ENCODE measurements around the gene IL10RA. TPM values are rescaled to one million over a fixed set of nuclear protein-coding genes. Genes with fewer than 3 reads are reported as not detected.

Gene IL10RA
- total and polyA plus RNA-seq, 2 experiments from 2014 or later = 0.10 TPM; not detected in 1

DNA sequence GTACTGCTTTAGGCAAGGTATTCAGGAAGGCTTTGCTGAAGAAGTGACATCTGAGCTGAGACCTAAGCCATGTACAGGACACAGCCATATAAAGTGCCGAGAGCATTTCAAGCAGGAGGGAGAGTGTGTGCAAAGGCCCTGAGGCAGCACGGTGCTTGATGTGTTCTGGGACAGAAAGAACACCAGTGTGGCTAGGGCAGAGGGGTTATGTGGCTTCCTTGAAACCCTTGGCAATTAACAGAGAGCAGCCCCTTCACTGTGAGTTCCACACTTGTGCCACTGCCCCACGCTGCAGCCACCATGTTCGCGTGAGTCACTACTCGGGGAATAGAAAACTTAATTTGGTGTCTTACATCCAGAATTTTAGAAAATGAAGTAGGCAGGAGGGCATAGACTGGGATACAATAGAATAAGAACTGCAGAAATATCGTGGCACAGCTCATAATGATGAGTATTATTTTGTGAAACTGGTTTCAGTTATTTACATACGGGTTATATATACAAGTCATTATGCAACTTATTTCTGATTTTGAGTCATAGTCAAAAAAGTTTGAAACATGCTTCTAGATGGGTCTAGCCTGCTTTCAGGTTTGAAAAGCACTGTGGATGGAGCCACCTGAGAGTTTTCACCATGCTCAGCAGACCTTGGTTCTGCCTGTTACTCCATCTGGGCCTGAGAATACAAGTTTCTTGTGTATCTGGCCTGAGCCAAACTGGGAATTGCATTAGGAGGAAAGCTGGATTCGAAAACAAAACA lies 11.8 kb downstream of the IL10RA start:
- Histone ChIP-seq H3K4me1 (ENCODE audit: insufficient read depth) (peaks cover 3% of the 10 kb centered on the region; the same call in 1 of the 2 replicates), H3K36me3 (ENCODE audit: insufficient read depth) (no peaks in the 10 kb centered on the region), H2AFZ (no peak overlapping the region), H3K27me3 (ENCODE audit: insufficient read depth) (no peaks in the 10 kb centered on the region), H3K9me2 (ENCODE audit: insufficient read depth) (no peaks in the 10 kb centered on the region), H3K4me2 (no peak overlapping the region), H4K20me1 (replicated peaks; ENCODE audit: insufficient read depth) (no peaks in the 10 kb centered on the region), H3K27ac (ENCODE audit: low read depth) (no peak overlapping the region), H3K79me2 (replicated peaks; ENCODE audit: insufficient read depth) (no peaks in the 10 kb centered on the region), H3K4me3 (no peak overlapping the region), H3F3A (replicated peaks; ENCODE audit: low read depth) (no peaks in the 10 kb centered on the region)
- no peak for TF ChIP-seq CREB1 (CRISPR knock-in tag; IDR thresholded peaks at IDR 0.05; ENCODE audit: low read depth)
- TF ChIP-seq EZH2phosphoT487 (IDR thresholded peaks at IDR 0.05; ENCODE audit: unreplicated experiment) = no peak
- TF ChIP-seq, protein P1, sequence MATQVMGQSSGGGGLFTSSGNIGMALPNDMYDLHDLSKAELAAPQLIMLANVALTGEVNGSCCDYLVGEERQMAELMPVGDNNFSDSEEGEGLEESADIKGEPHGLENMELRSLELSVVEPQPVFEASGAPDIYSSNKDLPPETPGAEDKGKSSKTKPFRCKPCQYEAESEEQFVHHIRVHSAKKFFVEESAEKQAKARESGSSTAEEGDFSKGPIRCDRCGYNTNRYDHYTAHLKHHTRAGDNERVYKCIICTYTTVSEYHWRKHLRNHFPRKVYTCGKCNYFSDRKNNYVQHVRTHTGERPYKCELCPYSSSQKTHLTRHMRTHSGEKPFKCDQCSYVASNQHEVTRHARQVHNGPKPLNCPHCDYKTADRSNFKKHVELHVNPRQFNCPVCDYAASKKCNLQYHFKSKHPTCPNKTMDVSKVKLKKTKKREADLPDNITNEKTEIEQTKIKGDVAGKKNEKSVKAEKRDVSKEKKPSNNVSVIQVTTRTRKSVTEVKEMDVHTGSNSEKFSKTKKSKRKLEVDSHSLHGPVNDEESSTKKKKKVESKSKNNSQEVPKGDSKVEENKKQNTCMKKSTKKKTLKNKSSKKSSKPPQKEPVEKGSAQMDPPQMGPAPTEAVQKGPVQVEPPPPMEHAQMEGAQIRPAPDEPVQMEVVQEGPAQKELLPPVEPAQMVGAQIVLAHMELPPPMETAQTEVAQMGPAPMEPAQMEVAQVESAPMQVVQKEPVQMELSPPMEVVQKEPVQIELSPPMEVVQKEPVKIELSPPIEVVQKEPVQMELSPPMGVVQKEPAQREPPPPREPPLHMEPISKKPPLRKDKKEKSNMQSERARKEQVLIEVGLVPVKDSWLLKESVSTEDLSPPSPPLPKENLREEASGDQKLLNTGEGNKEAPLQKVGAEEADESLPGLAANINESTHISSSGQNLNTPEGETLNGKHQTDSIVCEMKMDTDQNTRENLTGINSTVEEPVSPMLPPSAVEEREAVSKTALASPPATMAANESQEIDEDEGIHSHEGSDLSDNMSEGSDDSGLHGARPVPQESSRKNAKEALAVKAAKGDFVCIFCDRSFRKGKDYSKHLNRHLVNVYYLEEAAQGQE (IDR thresholded peaks at IDR 0.05; ENCODE audit: unreplicated experiment) = no peak
- no peak for TF ChIP-seq ZNF114 (CRISPR knock-in tag; IDR thresholded peaks at IDR 0.05)
- TF ChIP-seq POLR2AphosphoS5 (IDR thresholded peaks at IDR 0.05; ENCODE audit: low read depth) = no peak
- no peak for TF ChIP-seq ZNF331 (CRISPR knock-in tag; IDR thresholded peaks at IDR 0.05; ENCODE audit: low read depth)
- TF ChIP-seq, protein P2, sequence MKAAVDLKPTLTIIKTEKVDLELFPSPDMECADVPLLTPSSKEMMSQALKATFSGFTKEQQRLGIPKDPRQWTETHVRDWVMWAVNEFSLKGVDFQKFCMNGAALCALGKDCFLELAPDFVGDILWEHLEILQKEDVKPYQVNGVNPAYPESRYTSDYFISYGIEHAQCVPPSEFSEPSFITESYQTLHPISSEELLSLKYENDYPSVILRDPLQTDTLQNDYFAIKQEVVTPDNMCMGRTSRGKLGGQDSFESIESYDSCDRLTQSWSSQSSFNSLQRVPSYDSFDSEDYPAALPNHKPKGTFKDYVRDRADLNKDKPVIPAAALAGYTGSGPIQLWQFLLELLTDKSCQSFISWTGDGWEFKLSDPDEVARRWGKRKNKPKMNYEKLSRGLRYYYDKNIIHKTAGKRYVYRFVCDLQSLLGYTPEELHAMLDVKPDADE (IDR thresholded peaks at IDR 0.05) = no peak
- no peak for TF ChIP-seq EZH2 (IDR thresholded peaks at IDR 0.05; ENCODE audit: low read depth, unreplicated experiment)
- no peak for TF ChIP-seq NANOG (IDR thresholded peaks at IDR 0.05; ENCODE audit: borderline replicate concordance)
- TF ChIP-seq, protein P3, sequence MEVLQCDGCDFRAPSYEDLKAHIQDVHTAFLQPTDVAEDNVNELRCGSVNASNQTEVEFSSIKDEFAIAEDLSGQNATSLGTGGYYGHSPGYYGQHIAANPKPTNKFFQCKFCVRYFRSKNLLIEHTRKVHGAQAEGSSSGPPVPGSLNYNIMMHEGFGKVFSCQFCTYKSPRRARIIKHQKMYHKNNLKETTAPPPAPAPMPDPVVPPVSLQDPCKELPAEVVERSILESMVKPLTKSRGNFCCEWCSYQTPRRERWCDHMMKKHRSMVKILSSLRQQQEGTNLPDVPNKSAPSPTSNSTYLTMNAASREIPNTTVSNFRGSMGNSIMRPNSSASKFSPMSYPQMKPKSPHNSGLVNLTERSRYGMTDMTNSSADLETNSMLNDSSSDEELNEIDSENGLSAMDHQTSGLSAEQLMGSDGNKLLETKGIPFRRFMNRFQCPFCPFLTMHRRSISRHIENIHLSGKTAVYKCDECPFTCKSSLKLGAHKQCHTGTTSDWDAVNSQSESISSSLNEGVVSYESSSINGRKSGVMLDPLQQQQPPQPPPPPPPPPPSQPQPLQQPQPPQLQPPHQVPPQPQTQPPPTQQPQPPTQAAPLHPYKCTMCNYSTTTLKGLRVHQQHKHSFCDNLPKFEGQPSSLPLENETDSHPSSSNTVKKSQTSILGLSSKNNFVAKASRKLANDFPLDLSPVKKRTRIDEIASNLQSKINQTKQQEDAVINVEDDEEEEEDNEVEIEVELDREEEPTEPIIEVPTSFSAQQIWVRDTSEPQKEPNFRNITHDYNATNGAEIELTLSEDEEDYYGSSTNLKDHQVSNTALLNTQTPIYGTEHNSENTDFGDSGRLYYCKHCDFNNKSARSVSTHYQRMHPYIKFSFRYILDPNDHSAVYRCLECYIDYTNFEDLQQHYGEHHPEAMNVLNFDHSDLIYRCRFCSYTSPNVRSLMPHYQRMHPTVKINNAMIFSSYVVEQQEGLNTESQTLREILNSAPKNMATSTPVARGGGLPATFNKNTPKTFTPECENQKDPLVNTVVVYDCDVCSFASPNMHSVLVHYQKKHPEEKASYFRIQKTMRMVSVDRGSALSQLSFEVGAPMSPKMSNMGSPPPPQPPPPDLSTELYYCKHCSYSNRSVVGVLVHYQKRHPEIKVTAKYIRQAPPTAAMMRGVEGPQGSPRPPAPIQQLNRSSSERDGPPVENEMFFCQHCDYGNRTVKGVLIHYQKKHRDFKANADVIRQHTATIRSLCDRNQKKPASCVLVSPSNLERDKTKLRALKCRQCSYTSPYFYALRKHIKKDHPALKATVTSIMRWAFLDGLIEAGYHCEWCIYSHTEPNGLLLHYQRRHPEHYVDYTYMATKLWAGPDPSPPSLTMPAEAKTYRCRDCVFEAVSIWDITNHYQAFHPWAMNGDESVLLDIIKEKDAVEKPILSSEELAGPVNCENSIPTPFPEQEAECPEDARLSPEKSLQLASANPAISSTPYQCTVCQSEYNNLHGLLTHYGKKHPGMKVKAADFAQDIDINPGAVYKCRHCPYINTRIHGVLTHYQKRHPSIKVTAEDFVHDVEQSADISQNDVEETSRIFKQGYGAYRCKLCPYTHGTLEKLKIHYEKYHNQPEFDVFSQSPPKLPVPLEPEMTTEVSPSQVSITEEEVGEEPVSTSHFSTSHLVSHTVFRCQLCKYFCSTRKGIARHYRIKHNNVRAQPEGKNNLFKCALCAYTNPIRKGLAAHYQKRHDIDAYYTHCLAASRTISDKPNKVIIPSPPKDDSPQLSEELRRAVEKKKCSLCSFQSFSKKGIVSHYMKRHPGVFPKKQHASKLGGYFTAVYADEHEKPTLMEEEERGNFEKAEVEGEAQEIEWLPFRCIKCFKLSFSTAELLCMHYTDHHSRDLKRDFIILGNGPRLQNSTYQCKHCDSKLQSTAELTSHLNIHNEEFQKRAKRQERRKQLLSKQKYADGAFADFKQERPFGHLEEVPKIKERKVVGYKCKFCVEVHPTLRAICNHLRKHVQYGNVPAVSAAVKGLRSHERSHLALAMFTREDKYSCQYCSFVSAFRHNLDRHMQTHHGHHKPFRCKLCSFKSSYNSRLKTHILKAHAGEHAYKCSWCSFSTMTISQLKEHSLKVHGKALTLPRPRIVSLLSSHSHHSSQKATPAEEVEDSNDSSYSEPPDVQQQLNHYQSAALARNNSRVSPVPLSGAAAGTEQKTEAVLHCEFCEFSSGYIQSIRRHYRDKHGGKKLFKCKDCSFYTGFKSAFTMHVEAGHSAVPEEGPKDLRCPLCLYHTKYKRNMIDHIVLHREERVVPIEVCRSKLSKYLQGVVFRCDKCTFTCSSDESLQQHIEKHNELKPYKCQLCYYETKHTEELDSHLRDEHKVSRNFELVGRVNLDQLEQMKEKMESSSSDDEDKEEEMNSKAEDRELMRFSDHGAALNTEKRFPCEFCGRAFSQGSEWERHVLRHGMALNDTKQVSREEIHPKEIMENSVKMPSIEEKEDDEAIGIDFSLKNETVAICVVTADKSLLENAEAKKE (CRISPR knock-in tag; IDR thresholded peaks at IDR 0.05) = no peak
- no peak for TF ChIP-seq STAT1 (IDR thresholded peaks at IDR 0.05; ENCODE audit: unreplicated experiment)
- TF ChIP-seq, protein P4, sequence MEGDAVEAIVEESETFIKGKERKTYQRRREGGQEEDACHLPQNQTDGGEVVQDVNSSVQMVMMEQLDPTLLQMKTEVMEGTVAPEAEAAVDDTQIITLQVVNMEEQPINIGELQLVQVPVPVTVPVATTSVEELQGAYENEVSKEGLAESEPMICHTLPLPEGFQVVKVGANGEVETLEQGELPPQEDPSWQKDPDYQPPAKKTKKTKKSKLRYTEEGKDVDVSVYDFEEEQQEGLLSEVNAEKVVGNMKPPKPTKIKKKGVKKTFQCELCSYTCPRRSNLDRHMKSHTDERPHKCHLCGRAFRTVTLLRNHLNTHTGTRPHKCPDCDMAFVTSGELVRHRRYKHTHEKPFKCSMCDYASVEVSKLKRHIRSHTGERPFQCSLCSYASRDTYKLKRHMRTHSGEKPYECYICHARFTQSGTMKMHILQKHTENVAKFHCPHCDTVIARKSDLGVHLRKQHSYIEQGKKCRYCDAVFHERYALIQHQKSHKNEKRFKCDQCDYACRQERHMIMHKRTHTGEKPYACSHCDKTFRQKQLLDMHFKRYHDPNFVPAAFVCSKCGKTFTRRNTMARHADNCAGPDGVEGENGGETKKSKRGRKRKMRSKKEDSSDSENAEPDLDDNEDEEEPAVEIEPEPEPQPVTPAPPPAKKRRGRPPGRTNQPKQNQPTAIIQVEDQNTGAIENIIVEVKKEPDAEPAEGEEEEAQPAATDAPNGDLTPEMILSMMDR (conservative IDR thresholded peaks at IDR 0.05; ENCODE audit: low read depth in 2 of 2) = no peak
- no peak for TF ChIP-seq JUNB (IDR thresholded peaks at IDR 0.05; ENCODE audit: unreplicated experiment)
- DNase-seq (ENCODE audit: low spot score) (no peak), ATAC-seq (no peak)
- no peak overlapping the region for H3K4me3 Mint-ChIP-seq
- peaks cover 1% of the 10 kb centered on the region for H3K27me3 Mint-ChIP-seq (ENCODE audit: insufficient read depth, low read depth, poor library complexity)
- no peaks in the 10 kb centered on the region for H3K9me3 Mint-ChIP-seq
- no peaks in the 10 kb centered on the region for H3K36me3 Mint-ChIP-seq (ENCODE audit: low read depth)
- no peak overlapping the region for H3K27ac Mint-ChIP-seq
- peaks cover 13% of the 10 kb centered on the region for H3K4me1 Mint-ChIP-seq
